Activated CD8-positive, alpha-beta memory T cell treated with anti-CD3 and anti-CD28 coated beads for 24 hours (primary cell): ENCODE data around the gene ZNF555.
"Not testable (repeated sequence)": the region's sequence is repeated elsewhere in the genome, so short reads cannot be mapped to it uniquely, and the experiment has no call there.

ENCODE experiments used
- DNase-seq: peaks from one replicate; pipeline ENCODE4 v3.0.0-alpha.2; 2020

The ZNF555 gene

GRCh38 chr19:2840794-2841791, at the start of gene ZNF555:
Gene ZNF555 (plus strand): TSS chr19:2841475. CDS start chr19:2841573, 98 bp downstream.
- peak; percentile 98 for DNase-seq

DNA sequence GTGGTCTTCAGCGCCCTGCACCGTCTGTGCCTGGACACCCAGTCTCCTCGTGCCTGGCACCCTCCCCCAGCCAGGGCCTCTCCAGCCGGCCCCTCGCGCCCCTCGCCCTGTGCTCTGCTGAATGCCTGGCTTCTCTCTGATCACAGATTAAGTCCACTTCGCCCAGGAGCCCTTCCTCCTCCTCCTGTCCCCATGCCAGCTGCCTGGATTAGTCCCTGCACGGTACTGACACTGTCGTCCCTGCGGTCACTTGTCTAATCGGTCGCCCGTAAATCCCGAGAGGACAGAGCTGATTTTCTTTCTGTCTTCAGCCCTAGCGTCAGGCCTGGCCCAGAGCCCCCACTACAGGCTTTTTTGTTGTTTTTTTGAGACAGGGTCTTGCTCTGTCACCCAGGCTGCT, 49.4 kb upstream of the ZNF555 start:
- no peak for DNase-seq

GRCh38 chr19:2792666-2793065, 48.6 kb upstream of the ZNF555 start:
- not testable (repeated sequence) for DNase-seq

DNA sequence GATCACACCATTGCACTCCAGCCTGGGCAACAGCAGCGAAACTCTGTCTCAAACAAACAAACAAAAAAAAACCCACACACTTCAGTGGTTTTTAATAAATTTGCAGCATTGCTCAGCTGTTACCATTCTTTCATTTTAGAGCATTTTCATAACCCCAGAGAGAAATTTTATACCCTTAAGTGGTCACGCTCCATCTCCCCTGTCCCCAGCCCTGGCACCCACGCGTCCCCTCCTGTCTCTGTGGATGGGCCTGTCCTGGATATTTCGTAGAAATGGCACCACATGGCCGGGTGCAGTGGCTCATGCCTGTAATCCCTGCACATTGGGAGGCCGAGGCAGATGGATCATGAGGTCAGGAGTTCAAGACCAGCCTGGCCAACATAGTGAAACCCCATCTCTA, 48.1 kb upstream of the ZNF555 start:
- no peak for DNase-seq

- DNase-seq = no peak
Measured at GRCh38 chr19:2793577-2793976, 47.7 kb upstream of the ZNF555 start.

GRCh38 chr19:2795827-2796658, 45.2 kb upstream of the ZNF555 start:
- no peak for DNase-seq

DNA sequence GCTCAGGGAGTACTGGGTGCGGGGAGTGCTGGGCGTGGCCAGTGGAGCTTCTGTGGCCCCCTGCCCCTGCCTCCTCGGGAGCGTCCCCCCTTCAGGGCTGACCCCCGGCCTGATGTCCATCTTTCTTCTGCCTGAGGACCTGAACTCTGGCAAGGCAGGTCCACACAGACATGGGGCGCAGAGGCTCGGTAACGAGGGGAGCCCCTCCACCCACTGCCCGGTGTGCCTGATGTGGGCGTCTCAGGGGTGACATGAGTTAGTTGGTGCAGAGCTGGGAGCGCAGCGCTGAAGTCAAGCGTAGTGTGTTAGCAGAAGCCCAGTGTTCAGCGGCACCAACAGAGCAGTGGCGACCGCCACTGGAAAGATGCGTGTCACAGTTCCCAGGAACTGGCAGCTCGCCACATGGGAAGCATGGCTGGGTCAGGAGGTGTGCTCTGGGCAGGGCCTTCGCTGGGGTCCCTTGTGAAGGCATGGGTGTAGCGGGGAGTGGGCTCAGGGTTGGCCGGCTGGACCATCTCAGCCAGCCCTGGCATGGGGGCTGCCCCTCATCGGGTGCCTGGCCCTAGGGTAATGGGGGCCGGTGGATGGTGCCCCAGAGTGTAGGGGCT, 44.5 kb upstream of the ZNF555 start:
- no peak for DNase-seq

- DNase-seq = no peak
Measured at GRCh38 chr19:2797280-2797679, 44.0 kb upstream of the ZNF555 start.

- no peak for DNase-seq
Measured at GRCh38 chr19:2798158-2798685, 43.1 kb upstream of the ZNF555 start.

GRCh38 chr19:2798733-2799132, 42.5 kb upstream of the ZNF555 start:
- DNase-seq = no peak

GRCh38 chr19:2799273-2800020, 41.8 kb upstream of the ZNF555 start:
- no peak for DNase-seq

- DNase-seq = no peak
Measured at GRCh38 chr19:2800506-2800905, 40.8 kb upstream of the ZNF555 start.

DNA sequence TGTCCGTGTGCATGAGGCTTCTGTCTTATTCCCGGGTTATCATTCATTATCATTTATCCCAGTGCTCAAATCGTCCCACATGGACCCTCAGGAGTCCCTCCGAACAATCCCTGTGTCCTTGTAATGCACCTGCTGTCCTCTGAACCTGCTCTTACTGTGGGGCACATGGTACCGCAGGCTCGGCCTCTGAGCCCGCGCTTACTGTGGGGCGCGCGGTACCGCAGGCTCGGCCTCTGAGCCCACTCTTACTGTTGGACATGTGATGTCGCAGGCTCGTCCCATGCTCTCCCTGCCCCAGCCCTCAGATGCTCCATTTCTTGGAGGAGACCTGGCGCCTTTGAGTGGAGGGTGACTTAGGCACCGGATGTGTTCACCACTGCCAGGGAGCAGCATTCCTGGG, 38.4 kb upstream of the ZNF555 start:
- DNase-seq = no peak

DNA sequence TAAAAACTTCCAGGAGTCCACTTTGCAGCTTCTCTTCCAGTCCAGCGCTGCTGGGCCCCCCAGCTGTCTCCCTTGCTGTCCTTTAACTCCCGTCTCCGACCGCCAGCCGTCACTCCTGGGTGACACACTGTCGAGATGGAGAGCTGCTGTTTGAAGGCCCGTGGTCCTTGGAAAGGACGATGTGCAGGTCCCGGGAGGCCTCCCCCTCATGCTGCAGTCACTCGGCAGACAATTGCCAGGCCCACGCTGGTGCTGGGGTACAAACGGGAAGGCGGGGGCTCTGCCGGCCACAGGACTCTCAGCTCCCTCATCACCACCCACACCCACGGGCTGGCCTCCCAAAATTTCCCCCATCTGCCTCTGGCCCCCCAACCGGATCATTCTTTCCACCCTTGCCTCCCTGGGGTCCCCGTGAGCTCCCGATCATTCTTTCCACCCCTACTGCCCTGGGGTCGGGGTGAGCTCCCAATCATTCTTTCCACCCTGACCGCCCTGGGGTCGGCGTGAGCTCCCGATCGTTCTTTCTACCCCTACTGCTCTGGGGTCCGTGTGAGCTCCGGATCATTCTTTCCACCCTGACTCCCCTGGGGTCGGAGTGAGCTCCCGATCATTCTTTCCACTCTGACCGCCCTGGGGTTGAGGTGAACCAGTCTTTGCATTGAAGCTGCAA, 37.7 kb upstream of the ZNF555 start:
- DNase-seq = no peak

DNA sequence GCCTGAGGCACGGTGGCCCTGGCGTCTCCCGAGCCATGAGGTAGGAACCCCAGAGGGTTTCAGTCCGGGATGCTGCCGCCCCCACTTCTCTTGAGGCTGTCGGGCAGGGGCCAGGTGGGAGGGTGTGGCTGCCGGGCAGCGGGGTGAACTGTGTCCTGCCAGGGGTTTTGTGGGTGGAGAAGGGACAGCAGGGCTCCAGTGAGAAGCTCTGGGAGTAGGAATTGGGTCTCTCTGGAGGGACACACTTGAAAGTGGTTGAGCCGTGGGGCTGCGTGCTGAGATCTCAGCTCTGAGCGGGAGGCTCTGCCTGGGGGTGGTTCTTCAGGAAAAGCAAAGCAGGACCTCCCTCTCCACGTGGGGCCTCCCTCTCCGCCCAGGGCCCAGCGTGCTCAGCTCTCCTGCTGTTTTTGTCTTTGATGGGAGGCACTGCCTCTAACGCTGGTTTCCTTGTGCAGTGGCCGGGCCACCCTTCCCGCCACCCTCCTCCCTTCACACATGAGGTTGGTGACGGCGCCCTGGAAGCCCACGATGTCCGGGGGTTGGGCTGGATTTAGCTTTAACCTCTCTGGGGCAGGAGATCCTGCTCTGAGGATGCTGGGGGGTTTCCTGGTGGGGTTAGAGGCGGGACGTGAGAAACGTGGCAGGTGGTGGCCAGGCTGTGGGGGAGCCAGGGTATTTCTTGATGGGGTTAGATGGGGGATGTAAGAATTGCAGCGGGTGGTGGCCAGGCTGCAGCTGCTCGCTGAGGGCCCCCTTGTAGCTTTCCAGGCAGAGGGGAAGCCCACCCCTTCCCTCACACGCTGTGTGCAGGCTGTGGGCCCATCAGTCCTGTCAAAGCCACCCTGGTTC, 36.9 kb upstream of the ZNF555 start:
- DNase-seq = no peak

- DNase-seq = no peak
Measured at GRCh38 chr19:2805261-2805900, 35.9 kb upstream of the ZNF555 start.

GRCh38 chr19:2805991-2806649, 35.2 kb upstream of the ZNF555 start:
- DNase-seq = no peak

DNA sequence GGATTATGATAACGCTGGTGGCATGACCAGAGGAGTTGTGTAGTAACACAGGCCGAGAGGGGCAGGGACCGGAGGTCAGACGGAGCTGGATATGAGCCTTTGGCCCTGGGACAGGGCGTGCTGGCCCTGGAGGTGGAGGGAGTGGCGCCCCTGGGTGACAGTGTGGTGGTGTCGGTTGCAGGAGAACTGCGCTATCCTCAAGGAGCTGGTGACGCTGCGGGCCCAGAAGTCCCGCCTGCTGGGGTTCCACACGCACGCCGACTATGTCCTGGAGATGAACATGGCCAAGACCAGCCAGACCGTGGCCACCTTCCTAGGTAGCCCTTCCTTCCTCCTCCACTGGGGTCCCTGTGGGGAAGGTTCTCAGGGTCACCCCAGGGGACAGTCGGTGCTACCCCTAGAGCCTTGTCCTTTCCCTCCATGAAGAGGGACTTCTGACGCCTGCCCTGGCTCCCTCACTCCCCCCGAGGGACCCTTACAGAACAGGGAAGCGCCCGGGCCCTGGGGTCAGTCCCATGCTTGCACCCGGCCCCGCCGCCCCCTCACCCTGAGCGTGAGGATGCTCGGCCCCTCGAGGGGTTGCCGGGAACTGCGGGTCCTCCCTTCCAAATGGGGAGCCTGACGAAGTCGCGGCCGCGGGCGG, 34.4 kb upstream of the ZNF555 start:
- no peak for DNase-seq
